SJCRH30 (cell line): Measurements from ENCODE around the gene BTBD17. TPM values are rescaled to one million over a fixed set of nuclear protein-coding genes. Genes with fewer than 3 reads are reported as not detected.
A peak's percentile ranks its signal among the peaks of the same experiment; 100 is the strongest.
"Not testable (repeated sequence)": the region's sequence is repeated elsewhere in the genome, so short reads cannot be mapped to it uniquely, and the experiment has no call there.

Experiments
- DNase-seq, 2 experiments: peaks; one replicate each; pipeline ENCODE4 v3.0.0-alpha.2; 2015 to 2020
- H3K27ac ChIP-seq: fragments of 250-450 bp; sonication (Bioruptor Pico); 2 replicates; pipeline ENCODE4 v1.5.1; 2020; ENCODE audit warnings: mild to moderate bottlenecking, moderate library complexity
- H3K27me3 ChIP-seq: fragments of 250-450 bp; sonication (Bioruptor Pico); 2 replicates; pipeline ENCODE4 v1.5.1; 2020; ENCODE audit warnings: mild to moderate bottlenecking, moderate library complexity
- H3K36me3 ChIP-seq: fragments of 250-450 bp; sonication (Bioruptor Pico); 2 replicates; pipeline ENCODE4 v1.5.1; 2020; ENCODE audit warnings: mild to moderate bottlenecking, moderate library complexity
- H3K4me1 ChIP-seq: fragments of 250-450 bp; sonication (Bioruptor Pico); 2 replicates; pipeline ENCODE4 v1.5.1; 2020; ENCODE audit warnings: mild to moderate bottlenecking, moderate library complexity
- H3K4me3 ChIP-seq: fragments of 250-450 bp; sonication (Bioruptor Pico); 2 replicates; pipeline ENCODE4 v1.5.1; 2020; ENCODE audit warnings: mild to moderate bottlenecking, moderate library complexity
- H3K9me3 ChIP-seq: fragments of 250-450 bp; sonication (Bioruptor Pico); replicated peaks from 2 replicates; pipeline ENCODE4 v1.5.1; 2020; ENCODE audit warnings: mild to moderate bottlenecking, moderate library complexity
- total RNA-seq: library from RNA; depleted of rRNA; stranded (reverse); fragments of >200 nt; shearing (Covaris generic); gene quantifications from 2 replicates; pipeline ENCODE4 v1.2.3, GENCODE V29; 2014; rRNA removed

Gene BTBD17, protein sequence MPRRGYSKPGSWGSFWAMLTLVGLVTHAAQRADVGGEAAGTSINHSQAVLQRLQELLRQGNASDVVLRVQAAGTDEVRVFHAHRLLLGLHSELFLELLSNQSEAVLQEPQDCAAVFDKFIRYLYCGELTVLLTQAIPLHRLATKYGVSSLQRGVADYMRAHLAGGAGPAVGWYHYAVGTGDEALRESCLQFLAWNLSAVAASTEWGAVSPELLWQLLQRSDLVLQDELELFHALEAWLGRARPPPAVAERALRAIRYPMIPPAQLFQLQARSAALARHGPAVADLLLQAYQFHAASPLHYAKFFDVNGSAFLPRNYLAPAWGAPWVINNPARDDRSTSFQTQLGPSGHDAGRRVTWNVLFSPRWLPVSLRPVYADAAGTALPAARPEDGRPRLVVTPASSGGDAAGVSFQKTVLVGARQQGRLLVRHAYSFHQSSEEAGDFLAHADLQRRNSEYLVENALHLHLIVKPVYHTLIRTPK
- total RNA-seq: not detected in 2 replicates

- Histone ChIP-seq H3K4me1 (no peaks in the 10 kb centered on the region), H3K4me3 (no peak within 1 kb of the TSS), H3K27me3 (peaks cover 11% of the 10 kb centered on the region; the same call in 1 of the 2 replicates), H3K9me3 (no peaks in the 10 kb centered on the region), H3K27ac (no peak within 1 kb of the TSS), H3K36me3 (no peaks in the 10 kb centered on the region)
- DNase-seq: peak; percentile 72 to 75
These were observed at the start of gene BTBD17 for GRCh38 chr17:74361230-74362068. BTBD17 (minus strand) TSS chr17:74361868; CDS start chr17:74361819, 49 bp downstream.

DNA sequence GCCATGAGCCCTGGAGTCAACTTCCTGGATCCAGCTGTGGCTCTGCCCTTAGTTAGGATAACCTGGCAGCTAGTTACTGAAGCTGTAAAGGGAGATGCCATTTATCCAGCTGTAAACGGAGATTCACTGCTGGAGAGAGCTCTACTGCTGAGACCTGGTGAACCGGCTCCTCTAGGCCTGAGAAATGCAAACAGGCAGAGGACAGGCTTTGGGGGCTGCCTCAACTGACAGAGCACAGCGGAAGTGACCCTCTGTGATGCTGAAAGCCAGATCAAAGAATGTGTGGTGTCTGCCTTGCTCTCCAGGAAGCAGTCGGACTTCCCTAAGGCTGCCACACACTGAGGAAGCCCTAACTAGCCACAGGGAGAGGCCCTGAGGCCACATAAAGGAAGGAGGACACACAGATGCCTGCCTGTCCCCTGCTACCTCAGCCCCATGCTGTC is 48.4 kb upstream of the BTBD17 start:
- DNase-seq: no peak
- no peaks in the 10 kb centered on the region for H3K4me1 ChIP-seq
- no peaks in the 10 kb centered on the region for H3K9me3 ChIP-seq
- no peak overlapping the region for H3K27ac ChIP-seq
- H3K27me3 ChIP-seq: peaks cover 12% of the 10 kb centered on the region
- H3K4me3 ChIP-seq: no peak overlapping the region
- H3K36me3 ChIP-seq: no peaks in the 10 kb centered on the region; the same call in 1 of the 2 replicates

GRCh38 chr17:74408815-74409214 is 47.1 kb upstream of the BTBD17 start:
- no peak for DNase-seq
- H3K4me3 ChIP-seq: no peak overlapping the region
- H3K27ac ChIP-seq: no peak overlapping the region
- H3K36me3 ChIP-seq: no peaks in the 10 kb centered on the region; the same call in 1 of the 2 replicates
- no peaks in the 10 kb centered on the region for H3K4me1 ChIP-seq
- peaks cover 12% of the 10 kb centered on the region for H3K27me3 ChIP-seq
- no peaks in the 10 kb centered on the region for H3K9me3 ChIP-seq

DNA sequence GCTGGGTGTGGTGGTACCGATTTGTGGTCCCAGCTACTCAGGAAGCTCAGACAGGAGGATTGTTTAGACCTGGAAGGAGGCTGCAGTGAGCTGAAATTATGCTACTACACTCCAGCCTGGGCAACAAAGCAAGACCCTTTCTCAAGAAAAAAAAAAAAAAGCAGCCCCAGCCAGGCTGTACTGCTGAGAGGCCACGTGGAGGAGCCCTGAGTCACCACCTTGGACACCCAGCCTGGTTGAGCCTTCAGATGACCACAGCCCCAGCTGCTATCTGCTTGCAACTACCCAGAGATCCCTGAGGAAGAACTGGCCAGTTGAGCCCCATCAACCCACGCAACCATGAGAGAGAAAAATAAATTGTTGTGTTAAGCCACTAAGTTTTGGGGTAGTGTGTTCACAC is 46.6 kb upstream of the BTBD17 start:
- H3K36me3 ChIP-seq: no peaks in the 10 kb centered on the region; the same call in 1 of the 2 replicates

GRCh38 chr17:74407384-74407783 is 45.7 kb upstream of the BTBD17 start:
- Histone ChIP-seq H3K9me3 (no peaks in the 10 kb centered on the region), H3K4me1 (no peaks in the 10 kb centered on the region), H3K36me3 (no peaks in the 10 kb centered on the region; the same call in 1 of the 2 replicates), H3K27ac (no peak overlapping the region), H3K4me3 (no peak overlapping the region), H3K27me3 (peaks cover 15% of the 10 kb centered on the region)
- DNase-seq: no peak

More for the DNA sequence above, 46.6 kb upstream of the BTBD17 start:
- DNase-seq: peak; percentile 25 to 31
- Histone ChIP-seq H3K4me1 (no peaks in the 10 kb centered on the region), H3K4me3 (no peak overlapping the region), H3K9me3 (no peaks in the 10 kb centered on the region), H3K27ac (no peak overlapping the region), H3K27me3 (peaks cover 12% of the 10 kb centered on the region)

DNA sequence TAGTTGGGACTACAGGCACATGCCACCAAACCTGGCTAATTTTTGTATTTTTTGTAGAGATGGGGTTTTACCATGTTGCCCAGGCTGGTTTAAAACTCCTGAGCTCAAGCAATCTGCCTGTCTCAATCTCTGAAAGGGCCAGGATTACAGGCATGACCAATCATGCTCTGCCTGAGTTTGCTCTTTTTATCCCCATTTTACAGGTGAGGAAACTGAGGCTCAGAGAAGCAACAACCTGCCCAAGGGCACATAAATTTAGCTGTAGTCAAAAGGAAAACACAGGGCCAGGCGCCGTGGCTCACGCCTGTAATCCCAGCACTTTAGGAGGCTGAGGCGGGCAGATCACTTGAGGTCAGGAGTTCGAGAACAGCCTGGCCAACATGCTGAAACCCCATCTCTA is 43.6 kb upstream of the BTBD17 start:
- not testable (repeated sequence) for H3K9me3 ChIP-seq, H3K27me3 ChIP-seq, H3K4me3 ChIP-seq, H3K4me1 ChIP-seq, H3K27ac ChIP-seq, H3K36me3 ChIP-seq, DNase-seq

- peaks cover 3% of the 10 kb centered on the region; the same call in 1 of the 2 replicates for H3K27me3 ChIP-seq
- H3K4me1 ChIP-seq: no peaks in the 10 kb centered on the region
- no peaks in the 10 kb centered on the region for H3K9me3 ChIP-seq
- no peak for DNase-seq
- H3K27ac ChIP-seq: no peak overlapping the region
- no peak overlapping the region for H3K4me3 ChIP-seq
- H3K36me3 ChIP-seq: no peaks in the 10 kb centered on the region
These were observed 43.1 kb upstream of the BTBD17 start for GRCh38 chr17:74404789-74405188.

GRCh38 chr17:74404218-74404617 is 42.5 kb upstream of the BTBD17 start:
- Histone ChIP-seq H3K9me3 (no peaks in the 10 kb centered on the region), H3K36me3 (no peaks in the 10 kb centered on the region), H3K27ac (no peak overlapping the region), H3K4me3 (no peak overlapping the region), H3K27me3 (peaks cover 3% of the 10 kb centered on the region; the same call in 1 of the 2 replicates), H3K4me1 (no peaks in the 10 kb centered on the region)
- DNase-seq: no peak

DNA sequence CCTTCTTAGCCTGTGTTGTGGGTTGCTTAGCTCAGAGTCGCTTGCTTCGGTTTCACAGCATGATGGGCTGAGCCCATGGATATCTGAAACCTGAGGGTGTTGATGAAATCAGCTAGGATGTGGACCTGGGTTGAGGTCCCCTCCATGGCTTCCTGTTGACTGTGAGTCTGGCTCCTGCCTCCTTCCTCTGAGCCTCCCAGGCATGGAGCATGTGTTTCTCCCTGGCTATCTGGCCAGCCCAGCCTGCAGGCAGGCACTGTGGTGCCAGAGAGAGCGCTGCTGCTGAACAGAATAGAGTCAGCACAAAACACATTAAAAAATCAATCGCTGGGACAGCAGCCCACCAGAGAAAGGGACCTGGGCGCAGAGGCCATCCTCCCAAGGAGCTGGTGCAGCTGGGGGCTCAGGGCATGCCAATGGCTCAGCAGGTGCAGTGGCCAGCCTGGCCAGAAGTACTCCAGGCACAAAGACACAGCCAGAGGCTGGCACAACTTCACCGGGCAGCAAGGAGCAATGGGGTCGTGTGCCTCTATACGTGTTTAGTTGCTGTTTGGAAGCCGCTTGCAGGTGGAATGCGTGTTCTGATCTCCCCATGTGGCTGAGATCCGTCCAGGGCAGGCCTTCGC is 42.0 kb upstream of the BTBD17 start:
- Histone ChIP-seq H3K4me3 (no peak overlapping the region), H3K27ac (no peak overlapping the region), H3K4me1 (no peaks in the 10 kb centered on the region), H3K9me3 (no peaks in the 10 kb centered on the region), H3K36me3 (no peaks in the 10 kb centered on the region), H3K27me3 (peaks cover 3% of the 10 kb centered on the region; the same call in 1 of the 2 replicates)
- no peak for DNase-seq

DNA sequence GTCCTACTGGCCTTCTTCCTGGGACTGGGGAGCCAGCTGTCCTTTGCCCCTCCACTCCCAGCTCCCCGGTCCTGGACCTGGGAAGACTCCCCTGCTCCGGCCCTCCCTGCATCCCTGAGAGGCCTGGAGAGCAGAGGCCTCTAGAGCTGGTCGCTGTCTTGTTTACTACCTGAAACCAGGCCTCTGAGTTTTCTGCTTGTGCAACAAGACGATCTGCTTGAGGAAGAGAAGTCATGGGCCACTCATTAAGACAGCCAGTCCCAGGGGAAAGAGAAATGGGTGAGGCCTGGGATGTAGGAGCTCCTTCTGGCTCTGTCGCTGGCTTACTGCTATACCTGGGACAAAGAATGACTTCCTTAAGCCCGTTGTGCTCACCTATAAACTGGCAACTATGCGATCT is 40.4 kb upstream of the BTBD17 start:
- peaks cover 3% of the 10 kb centered on the region; the same call in 1 of the 2 replicates for H3K27me3 ChIP-seq
- H3K4me3 ChIP-seq: no peak overlapping the region
- H3K36me3 ChIP-seq: no peaks in the 10 kb centered on the region
- no peaks in the 10 kb centered on the region for H3K4me1 ChIP-seq
- no peak for DNase-seq
- H3K27ac ChIP-seq: no peak overlapping the region
- H3K9me3 ChIP-seq: no peaks in the 10 kb centered on the region

GRCh38 chr17:74396567-74396966 is 34.9 kb upstream of the BTBD17 start:
- Histone ChIP-seq H3K27me3 (peaks cover 17% of the 10 kb centered on the region; the same call in 1 of the 2 replicates), H3K27ac (no peak overlapping the region), H3K36me3 (no peaks in the 10 kb centered on the region), H3K9me3 (0 out of 2 replicates have a peak, but pooled peaks cover 4% of the 10 kb centered on the region), H3K4me1 (no peaks in the 10 kb centered on the region), H3K4me3 (no peak overlapping the region)
- no peak for DNase-seq

DNA sequence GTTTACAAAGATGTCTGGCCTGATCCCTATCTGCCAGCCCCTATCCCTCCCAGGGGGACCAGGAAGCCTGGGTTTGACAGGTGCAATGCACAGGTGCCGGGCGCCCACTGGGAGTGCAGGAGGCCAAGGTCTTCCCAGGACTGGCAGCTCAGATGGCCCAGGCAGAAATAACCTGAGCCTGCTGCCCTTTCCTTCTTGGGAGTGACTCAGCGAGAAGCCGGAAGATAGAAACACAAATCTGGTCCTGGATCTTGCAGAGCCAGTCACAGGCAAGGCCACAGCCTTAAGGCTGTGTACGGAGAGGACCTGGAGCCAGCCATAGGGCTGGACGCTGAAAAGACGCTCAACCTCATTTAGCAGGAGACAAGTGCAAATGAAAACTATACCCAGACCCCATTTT is 33.3 kb upstream of the BTBD17 start:
- no peak overlapping the region for H3K27ac ChIP-seq
- no peak overlapping the region for H3K4me3 ChIP-seq
- no peak for DNase-seq
- no peaks in the 10 kb centered on the region for H3K36me3 ChIP-seq
- H3K9me3 ChIP-seq: 0 out of 2 replicates have a peak, but pooled peaks cover 4% of the 10 kb centered on the region
- peaks cover 17% of the 10 kb centered on the region; the same call in 1 of the 2 replicates for H3K27me3 ChIP-seq
- H3K4me1 ChIP-seq: no peaks in the 10 kb centered on the region

- Histone ChIP-seq H3K27ac (no peak overlapping the region), H3K4me3 (no peak overlapping the region), H3K36me3 (no peaks in the 10 kb centered on the region), H3K4me1 (no peaks in the 10 kb centered on the region), H3K27me3 (peaks cover 17% of the 10 kb centered on the region; the same call in 1 of the 2 replicates), H3K9me3 (0 out of 2 replicates have a peak, but pooled peaks cover 4% of the 10 kb centered on the region)
- no peak for DNase-seq
These were observed 32.7 kb upstream of the BTBD17 start for GRCh38 chr17:74394275-74394950.
